ENCODE results near the gene SPINT1.

GRCh38 chr15:40906991-40907802 is 63.3 kb downstream of the SPINT1 start:
- no peak for TF ChIP-seq TOX (CRISPR knock-in tag; IDR thresholded peaks at IDR 0.05; ENCODE audit: borderline replicate concordance)
- TF ChIP-seq RARB (CRISPR knock-in tag; IDR thresholded peaks at IDR 0.05): no peak
- TF ChIP-seq TSHZ2 (CRISPR knock-in tag; IDR thresholded peaks at IDR 0.05): no peak
- TF ChIP-seq ZFP30 (CRISPR knock-in tag; IDR thresholded peaks at IDR 0.05): no peak
- no peak for TF ChIP-seq PATZ1 (CRISPR knock-in tag; IDR thresholded peaks at IDR 0.05; ENCODE audit: borderline replicate concordance)
- no peak for TF ChIP-seq CREB5 (CRISPR knock-in tag; IDR thresholded peaks at IDR 0.05; ENCODE audit: low read depth)
- TF ChIP-seq ESRRG (CRISPR knock-in tag; IDR thresholded peaks at IDR 0.05): no peak
- TF ChIP-seq ZFP3 (CRISPR knock-in tag; IDR thresholded peaks at IDR 0.05): no peak
- no peak for TF ChIP-seq ARNTL (CRISPR knock-in tag; IDR thresholded peaks at IDR 0.05; ENCODE audit: borderline replicate concordance, low read depth)

All from SK-N-SH treated with all-trans-retinoic acid at 6 μM for 48 hours (cell line).